SK-N-SH (cell line): ENCODE data around the gene MUSK. TPM values are rescaled to one million over a fixed set of nuclear protein-coding genes. Genes with fewer than 3 reads are reported as not detected.

Source experiments
- CTCF ChIA-PET: fragments of 300-600, 350-600 bp; formaldehyde crosslinking; extraction: SDS; loops from one replicate; lab custom pipeline; 2021; lab: Yijun Ruan, JAX
- POLR2A ChIA-PET: fragments of 350-600 bp; sonication (Branson Sonifier 250); formaldehyde crosslinking; extraction: SDS; loops from one replicate; lab custom pipeline; 2020; ENCODE audit warnings: antibody characterized with exemption, inconsistent platforms; lab: Yijun Ruan, JAX
- DNase-seq: peaks from one replicate; pipeline ENCODE4 v3.0.0; 2012
- H2AFZ ChIP-seq: fragments of 200-600 bp; sonication (generic); 2 replicates; pipeline ENCODE4 v1.8.1; 2016; ENCODE audit warnings: antibody characterized with exemption, mild to moderate bottlenecking, low read depth
- H3F3A ChIP-seq: fragments of 200-600 bp; sonication (generic); replicated peaks from 2 replicates; pipeline ENCODE3; 2016; ENCODE audit warnings: antibody characterized with exemption, mild to moderate bottlenecking; ENCODE audit not compliant: insufficient read depth
- H3K27ac ChIP-seq, 2 experiments: fragments of 200-500 bp in 1 of 2; fragments of 200-600 bp in 1 of 2; sonication (Bioruptor generic) in 1 of 2; sonication (generic), shearing (Covaris generic) in 1 of 2; 2 replicates each; pipeline versions ENCODE4 v1.5.1 to v1.6.1; 2014 to 2016; ENCODE audit warnings: low read depth in 2 of 2, inconsistent platforms in 1 of 2, low read length in 1 of 2, mild to moderate bottlenecking in 1 of 2, mixed read lengths in 1 of 2
- H3K27me3 ChIP-seq: fragments of 200-600 bp; sonication (generic), shearing (Covaris generic); 2 replicates; pipeline ENCODE4 v1.6.1; 2016; ENCODE audit warnings: mixed run types; ENCODE audit not compliant: insufficient read depth
- H3K36me3 ChIP-seq, 2 experiments: fragments of 200-500 bp in 1 of 2; fragments of 200-600 bp in 1 of 2; sonication (Bioruptor generic) in 1 of 2; sonication (generic) in 1 of 2; replicated peaks in 1 of 2; 2 replicates each; pipeline versions ENCODE3 to v1.5.1; 2014 to 2016; ENCODE audit warnings: low read length in 1 of 2, mild to moderate bottlenecking in 1 of 2; ENCODE audit not compliant: insufficient read depth in 2 of 2, control insufficient read depth in 1 of 2
- H3K4me1 ChIP-seq, 2 experiments: fragments of 200-500 bp in 1 of 2; fragments of 200-600 bp in 1 of 2; sonication (Bioruptor generic) in 1 of 2; sonication (generic), shearing (Covaris generic) in 1 of 2; 2 replicates each; pipeline versions ENCODE4 v1.5.1 to v1.6.1; 2014 to 2016; ENCODE audit warnings: low read depth in 1 of 2, low read length in 1 of 2, mixed run types in 1 of 2; ENCODE audit not compliant: insufficient read depth in 2 of 2, control insufficient read depth in 1 of 2
- H3K4me2 ChIP-seq: fragments of 200-600 bp; sonication (generic), shearing (Covaris generic); 2 replicates; pipeline ENCODE4 v1.6.1; 2017; ENCODE audit warnings: mixed run types
- H3K4me3 ChIP-seq, 2 experiments: fragments of 200-500 bp in 1 of 2; fragments of 200-600 bp in 1 of 2; sonication (Bioruptor generic) in 1 of 2; sonication (generic), shearing (Covaris generic) in 1 of 2; 2 replicates each; pipeline versions ENCODE4 v1.5.1 to v1.8.1; 2014 to 2016; ENCODE audit warnings: low read depth in 2 of 2, inconsistent platforms in 1 of 2, low read length in 1 of 2, mild to moderate bottlenecking in 1 of 2, mixed read lengths in 1 of 2, moderate library complexity in 1 of 2
- H3K79me2 ChIP-seq: fragments of 200-600 bp; sonication (generic); 2 replicates; pipeline ENCODE4 v1.8.1; 2017; ENCODE audit warnings: mild to moderate bottlenecking; ENCODE audit not compliant: insufficient read depth
- H3K9ac ChIP-seq: fragments of 200-600 bp; sonication (generic); 2 replicates; pipeline ENCODE4 v1.6.1; 2017; ENCODE audit warnings: mixed run types
- H3K9me2 ChIP-seq: fragments of 200-600 bp; sonication (generic); 2 replicates; pipeline ENCODE4 v1.6.1; 2017; ENCODE audit warnings: mixed run types
- H3K9me3 ChIP-seq: fragments of 200-600 bp; sonication (generic); 2 replicates; pipeline ENCODE4 v1.6.1; 2017; ENCODE audit warnings: mixed run types, mild to moderate bottlenecking, moderate library complexity
- H4K20me1 ChIP-seq: fragments of 200-600 bp; sonication (generic); 2 replicates; pipeline ENCODE4 v1.6.1; 2017; ENCODE audit warnings: mild to moderate bottlenecking, mixed run types; ENCODE audit not compliant: insufficient read depth
- ELF1 ChIP-seq: IDR thresholded peaks from 2 replicates; pipeline ENCODE4 v1.4.0; 2012
- GABPA ChIP-seq: IDR thresholded peaks from 2 replicates; pipeline ENCODE4 v1.4.0; 2012; ENCODE audit warnings: low read depth, mild to moderate bottlenecking
- GATA2 ChIP-seq: sonication (generic); formaldehyde crosslinking; IDR thresholded peaks from 2 replicates; pipeline ENCODE4 v1.5.0; 2020; ENCODE audit warnings: mild to moderate bottlenecking, missing genetic modification reagents
- JUND ChIP-seq: IDR thresholded peaks from 2 replicates; pipeline ENCODE4 v1.4.0; 2012
- MEF2A ChIP-seq: IDR thresholded peaks from 2 replicates; pipeline ENCODE4 v1.4.0; 2012; ENCODE audit warnings: low read depth, borderline replicate concordance
- MXI1 ChIP-seq: IDR thresholded peaks from 2 replicates; pipeline ENCODE4 v1.6.1; 2012; ENCODE audit warnings: mild to moderate bottlenecking, low read depth, low read length, improper control_type of control experiment
- RAD21 ChIP-seq: IDR thresholded peaks from 2 replicates; pipeline ENCODE4 v1.6.1; 2012; ENCODE audit warnings: mild to moderate bottlenecking, low read length
- RCOR1 ChIP-seq: fragments of 150-350 bp; IDR thresholded peaks from 2 replicates; pipeline ENCODE4 v1.6.1; 2017; ENCODE audit warnings: antibody characterized with exemption, low read length
- RFX5 ChIP-seq: IDR thresholded peaks from 2 replicates; pipeline ENCODE4 v1.6.1; 2012; ENCODE audit warnings: mild to moderate bottlenecking, improper control_type of control experiment, low read length
- RXRA ChIP-seq: IDR thresholded peaks from 2 replicates; pipeline ENCODE4 v1.4.0; 2012; ENCODE audit warnings: low read depth, mild to moderate bottlenecking, borderline replicate concordance
- TCF12 ChIP-seq: IDR thresholded peaks from 2 replicates; pipeline ENCODE4 v1.4.0; 2012
- TEAD4 ChIP-seq: IDR thresholded peaks from 2 replicates; pipeline ENCODE4 v1.4.0; 2012; ENCODE audit warnings: mild to moderate bottlenecking, borderline replicate concordance; ENCODE audit not compliant: insufficient read depth
- YY1 ChIP-seq: IDR thresholded peaks from 2 replicates; pipeline ENCODE4 v1.4.0; 2012; ENCODE audit warnings: low read depth, mild to moderate bottlenecking
- WGBS: methylation state at CpG from one replicate; pipeline ENCODE4 v1.1.6; 2017; ENCODE audit warnings: low lambda C conversion rate; 5-methylcytosine and 5-hydroxymethylcytosine counted together
- polyA plus RNA-seq, 3 experiments: library from polyadenylated mRNA; depleted of rRNA; stranded (reverse); fragments of >200 nt; gene quantifications; 2 replicates each; pipeline ENCODE4 v1.2.3, GENCODE V29; 2012
- TF ChIP-seq, protein P1 (sequence below): IDR thresholded peaks from 2 replicates; pipeline ENCODE4 v1.6.1; 2012; ENCODE audit warnings: mild to moderate bottlenecking, low read depth, low read length, moderate library complexity
- TF ChIP-seq, protein P2 (sequence below): fragments of 200-600 bp; sonication (generic); IDR thresholded peaks from 2 replicates; pipeline ENCODE4 v1.6.1; 2017; ENCODE audit warnings: antibody characterized with exemption, mild to moderate bottlenecking, moderate library complexity
- TF ChIP-seq, protein P3 (sequence below): IDR thresholded peaks from 2 replicates; pipeline ENCODE4 v1.4.0; 2012; ENCODE audit warnings: low read depth
- TF ChIP-seq, protein P4 (sequence below): fragments of 150-350 bp; IDR thresholded peaks from 2 replicates; pipeline ENCODE4 v1.6.1; 2017; ENCODE audit warnings: antibody characterized with exemption, low read length, low read depth, borderline replicate concordance
- TF ChIP-seq, protein P5 (sequence below): IDR thresholded peaks from 2 replicates; pipeline ENCODE4; 2012

Gene MUSK
- polyA plus RNA-seq, 1 of the 3 experiments (the other 2 are of a cell fraction) = not detected

DNA sequence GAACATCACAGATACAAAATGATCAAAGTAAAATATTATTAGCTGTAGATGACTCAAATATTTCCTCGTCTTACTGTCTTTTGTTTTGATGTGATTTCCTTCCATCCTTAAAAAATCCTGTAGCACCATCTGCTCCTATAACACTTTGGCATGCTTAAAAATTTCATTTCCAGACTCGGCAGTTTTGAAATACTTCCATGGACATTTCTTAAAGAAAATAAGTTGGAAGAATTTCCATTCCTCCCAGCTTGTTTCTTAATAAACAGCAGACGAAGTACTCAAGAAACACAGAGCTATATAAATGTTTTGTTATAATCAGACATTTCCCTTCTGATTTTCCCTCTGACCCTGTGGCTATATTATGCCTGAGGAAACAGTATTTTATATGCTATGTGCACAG is 47.9 kb upstream of the MUSK start (continued):
- TF ChIP-seq, protein P1, sequence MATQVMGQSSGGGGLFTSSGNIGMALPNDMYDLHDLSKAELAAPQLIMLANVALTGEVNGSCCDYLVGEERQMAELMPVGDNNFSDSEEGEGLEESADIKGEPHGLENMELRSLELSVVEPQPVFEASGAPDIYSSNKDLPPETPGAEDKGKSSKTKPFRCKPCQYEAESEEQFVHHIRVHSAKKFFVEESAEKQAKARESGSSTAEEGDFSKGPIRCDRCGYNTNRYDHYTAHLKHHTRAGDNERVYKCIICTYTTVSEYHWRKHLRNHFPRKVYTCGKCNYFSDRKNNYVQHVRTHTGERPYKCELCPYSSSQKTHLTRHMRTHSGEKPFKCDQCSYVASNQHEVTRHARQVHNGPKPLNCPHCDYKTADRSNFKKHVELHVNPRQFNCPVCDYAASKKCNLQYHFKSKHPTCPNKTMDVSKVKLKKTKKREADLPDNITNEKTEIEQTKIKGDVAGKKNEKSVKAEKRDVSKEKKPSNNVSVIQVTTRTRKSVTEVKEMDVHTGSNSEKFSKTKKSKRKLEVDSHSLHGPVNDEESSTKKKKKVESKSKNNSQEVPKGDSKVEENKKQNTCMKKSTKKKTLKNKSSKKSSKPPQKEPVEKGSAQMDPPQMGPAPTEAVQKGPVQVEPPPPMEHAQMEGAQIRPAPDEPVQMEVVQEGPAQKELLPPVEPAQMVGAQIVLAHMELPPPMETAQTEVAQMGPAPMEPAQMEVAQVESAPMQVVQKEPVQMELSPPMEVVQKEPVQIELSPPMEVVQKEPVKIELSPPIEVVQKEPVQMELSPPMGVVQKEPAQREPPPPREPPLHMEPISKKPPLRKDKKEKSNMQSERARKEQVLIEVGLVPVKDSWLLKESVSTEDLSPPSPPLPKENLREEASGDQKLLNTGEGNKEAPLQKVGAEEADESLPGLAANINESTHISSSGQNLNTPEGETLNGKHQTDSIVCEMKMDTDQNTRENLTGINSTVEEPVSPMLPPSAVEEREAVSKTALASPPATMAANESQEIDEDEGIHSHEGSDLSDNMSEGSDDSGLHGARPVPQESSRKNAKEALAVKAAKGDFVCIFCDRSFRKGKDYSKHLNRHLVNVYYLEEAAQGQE = no peak
- TF ChIP-seq, protein P2, sequence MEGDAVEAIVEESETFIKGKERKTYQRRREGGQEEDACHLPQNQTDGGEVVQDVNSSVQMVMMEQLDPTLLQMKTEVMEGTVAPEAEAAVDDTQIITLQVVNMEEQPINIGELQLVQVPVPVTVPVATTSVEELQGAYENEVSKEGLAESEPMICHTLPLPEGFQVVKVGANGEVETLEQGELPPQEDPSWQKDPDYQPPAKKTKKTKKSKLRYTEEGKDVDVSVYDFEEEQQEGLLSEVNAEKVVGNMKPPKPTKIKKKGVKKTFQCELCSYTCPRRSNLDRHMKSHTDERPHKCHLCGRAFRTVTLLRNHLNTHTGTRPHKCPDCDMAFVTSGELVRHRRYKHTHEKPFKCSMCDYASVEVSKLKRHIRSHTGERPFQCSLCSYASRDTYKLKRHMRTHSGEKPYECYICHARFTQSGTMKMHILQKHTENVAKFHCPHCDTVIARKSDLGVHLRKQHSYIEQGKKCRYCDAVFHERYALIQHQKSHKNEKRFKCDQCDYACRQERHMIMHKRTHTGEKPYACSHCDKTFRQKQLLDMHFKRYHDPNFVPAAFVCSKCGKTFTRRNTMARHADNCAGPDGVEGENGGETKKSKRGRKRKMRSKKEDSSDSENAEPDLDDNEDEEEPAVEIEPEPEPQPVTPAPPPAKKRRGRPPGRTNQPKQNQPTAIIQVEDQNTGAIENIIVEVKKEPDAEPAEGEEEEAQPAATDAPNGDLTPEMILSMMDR = no peak

DNA sequence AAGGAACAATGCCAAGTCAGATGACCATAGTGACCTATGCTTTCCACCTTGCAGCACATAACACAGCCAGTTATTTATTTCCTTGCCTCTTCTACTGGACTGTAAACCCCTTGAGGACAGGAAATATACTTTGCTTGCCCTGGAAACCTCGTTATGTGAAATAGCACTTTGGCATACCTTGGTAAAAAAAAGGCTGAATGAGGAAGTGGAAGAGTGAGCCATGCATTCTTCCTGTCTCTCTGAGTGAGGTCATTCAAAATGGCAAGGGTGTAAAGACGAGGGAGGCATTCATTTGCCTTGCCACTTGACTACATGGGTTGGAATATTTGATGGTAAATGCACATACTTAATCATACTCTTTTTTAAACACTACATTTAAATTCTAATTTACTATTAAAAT is 46.2 kb upstream of the MUSK start:
- Histone ChIP-seq H3K27ac (no peak overlapping the region), H3K4me2 (no peak overlapping the region), H3K27me3 (no peaks in the 10 kb centered on the region), H3F3A (no peaks in the 10 kb centered on the region), H3K79me2 (no peaks in the 10 kb centered on the region), H3K36me3 (no peaks in the 10 kb centered on the region), H3K9ac (no peak overlapping the region), H2AFZ (no peak overlapping the region), H3K9me2 (no peaks in the 10 kb centered on the region), H3K9me3 (no peaks in the 10 kb centered on the region), H3K4me3 (no peak overlapping the region), H4K20me1 (no peaks in the 10 kb centered on the region), H3K4me1 (peaks cover 0 to 7% of the 10 kb centered on the region in 2 experiments; a peak in 1 of 4 replicates)
- DNase-seq = no peak
- no peak for TF ChIP-seq GATA2
- no peak for TF ChIP-seq RXRA
- no peak for TF ChIP-seq RAD21
- no peak for TF ChIP-seq RCOR1
- TF ChIP-seq MEF2A = no peak
- TF ChIP-seq, protein P3, sequence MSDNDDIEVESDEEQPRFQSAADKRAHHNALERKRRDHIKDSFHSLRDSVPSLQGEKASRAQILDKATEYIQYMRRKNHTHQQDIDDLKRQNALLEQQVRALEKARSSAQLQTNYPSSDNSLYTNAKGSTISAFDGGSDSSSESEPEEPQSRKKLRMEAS = no peak
- TF ChIP-seq, protein P2 = no peak
- TF ChIP-seq, protein P4, sequence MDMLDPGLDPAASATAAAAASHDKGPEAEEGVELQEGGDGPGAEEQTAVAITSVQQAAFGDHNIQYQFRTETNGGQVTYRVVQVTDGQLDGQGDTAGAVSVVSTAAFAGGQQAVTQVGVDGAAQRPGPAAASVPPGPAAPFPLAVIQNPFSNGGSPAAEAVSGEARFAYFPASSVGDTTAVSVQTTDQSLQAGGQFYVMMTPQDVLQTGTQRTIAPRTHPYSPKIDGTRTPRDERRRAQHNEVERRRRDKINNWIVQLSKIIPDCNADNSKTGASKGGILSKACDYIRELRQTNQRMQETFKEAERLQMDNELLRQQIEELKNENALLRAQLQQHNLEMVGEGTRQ = no peak
- no peak for TF ChIP-seq GABPA
- no peak for TF ChIP-seq RFX5
- TF ChIP-seq MXI1 = no peak
- TF ChIP-seq, protein P5, sequence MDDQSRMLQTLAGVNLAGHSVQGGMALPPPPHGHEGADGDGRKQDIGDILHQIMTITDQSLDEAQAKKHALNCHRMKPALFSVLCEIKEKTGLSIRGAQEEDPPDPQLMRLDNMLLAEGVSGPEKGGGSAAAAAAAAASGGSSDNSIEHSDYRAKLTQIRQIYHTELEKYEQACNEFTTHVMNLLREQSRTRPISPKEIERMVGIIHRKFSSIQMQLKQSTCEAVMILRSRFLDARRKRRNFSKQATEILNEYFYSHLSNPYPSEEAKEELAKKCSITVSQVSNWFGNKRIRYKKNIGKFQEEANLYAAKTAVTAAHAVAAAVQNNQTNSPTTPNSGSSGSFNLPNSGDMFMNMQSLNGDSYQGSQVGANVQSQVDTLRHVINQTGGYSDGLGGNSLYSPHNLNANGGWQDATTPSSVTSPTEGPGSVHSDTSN = no peak
- TF ChIP-seq TEAD4 = no peak
- TF ChIP-seq TCF12 = no peak
- no peak for TF ChIP-seq JUND
- no peak for TF ChIP-seq YY1
- no peak for TF ChIP-seq ELF1
- 61% methylated on average over 2 of the region's 2 CpGs for WGBS
- CTCF ChIA-PET = interaction anchor here (1.0 to 2.3 kb wide), 10 partner anchors 13 to 688 kb away, joined by 3 to 42 read pairs (median 4); no protein-coding TSS in a partner anchor
- POLR2A ChIA-PET = no interaction called here
